Progenitor cell of endocrine pancreas (in vitro differentiated cells): ENCODE results near the gene SRXN1. TPM values are rescaled to one million over a fixed set of nuclear protein-coding genes. Genes with fewer than 3 reads are reported as not detected.

ENCODE experiments used
- DNase-seq: peaks from one replicate; pipeline ENCODE4 v3.0.0; 2021; ENCODE audit warnings: low spot score; ENCODE audit not compliant: unreplicated experiment
- H3K27ac Mint-ChIP-seq: 2 replicates; pipeline ENCODE4 v1.8.0; 2021; ENCODE audit warnings: mild to moderate bottlenecking, moderate library complexity, mixed read lengths
- H3K27me3 Mint-ChIP-seq: 2 replicates; pipeline ENCODE4 v1.8.0; 2021; ENCODE audit warnings: mixed read lengths
- H3K36me3 Mint-ChIP-seq: 2 replicates; pipeline ENCODE4 v1.8.0; 2022; ENCODE audit warnings: mixed read lengths; ENCODE audit not compliant: insufficient read depth
- H3K4me1 Mint-ChIP-seq: 2 replicates; pipeline ENCODE4 v1.8.0; 2021; ENCODE audit warnings: low read depth, mixed read lengths
- H3K4me3 Mint-ChIP-seq: 2 replicates; pipeline ENCODE4 v1.8.0; 2021; ENCODE audit warnings: low read depth, mild to moderate bottlenecking, moderate library complexity, mixed read lengths
- H3K9me3 Mint-ChIP-seq: 2 replicates; pipeline ENCODE4 v1.8.0; 2021; ENCODE audit warnings: low read depth, mixed read lengths
- total RNA-seq: library from RNA; stranded (reverse); gene quantifications from 2 replicates; pipeline ENCODE4 v1.2.1, GENCODE V29; 2021
- TF ChIP-seq, protein P1 (sequence below): fragments of 200-600 bp; sonication (generic); IDR thresholded peaks from one replicate; pipeline ENCODE4 v1.5.0; 2021; ENCODE audit warnings: antibody characterized with exemption, mild to moderate bottlenecking; ENCODE audit not compliant: unreplicated experiment

Gene SRXN1
- total RNA-seq, 1 donor from 2014 or later: 12.0 TPM

DNA sequence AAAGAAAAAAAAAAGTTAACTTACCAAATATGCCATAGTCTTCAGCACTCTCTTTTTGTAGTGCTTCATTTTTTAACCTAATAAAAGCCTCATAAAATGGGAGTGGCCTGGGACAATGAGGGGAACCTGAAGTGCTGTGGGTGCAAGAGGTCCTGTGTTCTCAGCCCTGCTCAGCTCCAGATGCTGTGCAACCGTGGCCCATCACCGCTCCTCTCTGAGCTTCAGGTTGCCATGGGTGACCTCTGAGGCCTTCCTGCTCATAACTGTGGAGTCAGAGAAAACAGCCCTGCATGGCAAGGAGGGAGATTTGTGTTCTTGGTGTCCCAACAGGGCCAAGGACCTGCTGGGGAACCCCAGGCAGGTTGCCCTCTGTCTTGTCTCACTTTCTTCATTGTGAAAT, 52.9 kb downstream of the SRXN1 start:
- no peak overlapping the region for H3K27ac Mint-ChIP-seq
- TF ChIP-seq, protein P1, sequence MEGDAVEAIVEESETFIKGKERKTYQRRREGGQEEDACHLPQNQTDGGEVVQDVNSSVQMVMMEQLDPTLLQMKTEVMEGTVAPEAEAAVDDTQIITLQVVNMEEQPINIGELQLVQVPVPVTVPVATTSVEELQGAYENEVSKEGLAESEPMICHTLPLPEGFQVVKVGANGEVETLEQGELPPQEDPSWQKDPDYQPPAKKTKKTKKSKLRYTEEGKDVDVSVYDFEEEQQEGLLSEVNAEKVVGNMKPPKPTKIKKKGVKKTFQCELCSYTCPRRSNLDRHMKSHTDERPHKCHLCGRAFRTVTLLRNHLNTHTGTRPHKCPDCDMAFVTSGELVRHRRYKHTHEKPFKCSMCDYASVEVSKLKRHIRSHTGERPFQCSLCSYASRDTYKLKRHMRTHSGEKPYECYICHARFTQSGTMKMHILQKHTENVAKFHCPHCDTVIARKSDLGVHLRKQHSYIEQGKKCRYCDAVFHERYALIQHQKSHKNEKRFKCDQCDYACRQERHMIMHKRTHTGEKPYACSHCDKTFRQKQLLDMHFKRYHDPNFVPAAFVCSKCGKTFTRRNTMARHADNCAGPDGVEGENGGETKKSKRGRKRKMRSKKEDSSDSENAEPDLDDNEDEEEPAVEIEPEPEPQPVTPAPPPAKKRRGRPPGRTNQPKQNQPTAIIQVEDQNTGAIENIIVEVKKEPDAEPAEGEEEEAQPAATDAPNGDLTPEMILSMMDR: no peak
- H3K9me3 Mint-ChIP-seq: no peaks in the 10 kb centered on the region
- no peak overlapping the region for H3K4me3 Mint-ChIP-seq
- DNase-seq: no peak
- no peaks in the 10 kb centered on the region for H3K36me3 Mint-ChIP-seq
- H3K27me3 Mint-ChIP-seq: peaks cover 7% of the 10 kb centered on the region
- H3K4me1 Mint-ChIP-seq: no peaks in the 10 kb centered on the region

DNA sequence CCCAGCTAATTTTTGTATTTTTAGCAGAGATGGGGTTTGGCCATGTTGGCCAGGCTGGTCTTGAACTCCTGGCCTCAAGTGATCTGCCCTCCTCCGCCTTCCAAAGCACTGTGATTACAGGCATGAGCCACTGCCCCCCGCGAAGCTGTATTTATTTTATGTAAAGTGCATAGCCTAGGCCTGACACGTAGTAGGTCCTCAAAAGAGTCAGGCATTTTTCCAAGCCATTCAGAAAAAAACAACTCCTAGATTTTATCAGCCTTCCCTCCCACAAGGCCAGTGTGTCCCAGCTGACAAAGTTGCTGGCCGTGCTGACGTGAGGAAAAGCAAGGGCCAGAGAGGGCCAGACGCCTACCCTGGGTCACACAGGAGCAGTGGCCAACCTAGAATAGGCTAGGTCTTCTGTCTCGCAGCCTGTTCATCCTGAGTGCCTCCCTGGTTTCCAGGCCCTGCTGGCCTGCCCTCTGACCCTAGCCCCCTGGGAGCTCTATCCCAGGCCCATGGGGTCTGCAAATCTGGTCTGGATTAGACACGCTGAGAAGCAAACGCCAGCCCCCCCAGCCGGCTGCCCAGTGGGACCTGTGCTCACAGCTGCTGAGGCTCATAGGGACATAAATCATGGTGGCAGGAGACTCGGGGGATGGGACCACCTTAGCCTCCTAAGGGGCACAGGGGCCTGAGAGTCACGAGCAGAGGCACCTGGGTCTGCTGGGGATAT, 54.7 kb downstream of the SRXN1 start:
- Mint-ChIP-seq H3K9me3 (no peaks in the 10 kb centered on the region), H3K36me3 (no peaks in the 10 kb centered on the region), H3K27me3 (no peaks in the 10 kb centered on the region), H3K4me3 (no peak overlapping the region), H3K4me1 (no peaks in the 10 kb centered on the region), H3K27ac (no peak overlapping the region)
- TF ChIP-seq, protein P1: no peak
- no peak for DNase-seq

DNA sequence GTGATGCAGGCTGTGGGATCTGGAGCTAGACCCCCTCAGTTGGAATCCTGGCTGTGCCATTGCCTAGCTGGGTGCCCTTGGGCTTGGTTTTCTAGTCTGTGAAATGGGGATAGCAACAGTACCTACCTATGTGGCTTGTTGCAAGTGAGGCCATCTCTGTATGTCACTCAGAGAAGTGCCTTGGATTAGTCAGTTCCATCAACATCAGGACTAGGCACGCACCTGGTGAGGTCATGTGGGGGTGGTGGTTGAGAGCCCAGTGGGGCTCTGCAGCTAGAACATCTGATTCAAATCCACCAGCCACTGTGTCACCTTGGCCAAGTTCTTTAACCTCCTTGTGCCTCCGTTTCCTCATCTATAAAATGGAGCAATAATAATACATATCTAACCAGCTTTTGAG, 55.4 kb downstream of the SRXN1 start:
- H3K4me3 Mint-ChIP-seq: no peak overlapping the region
- no peaks in the 10 kb centered on the region for H3K36me3 Mint-ChIP-seq
- DNase-seq: no peak
- TF ChIP-seq, protein P1: no peak
- no peak overlapping the region for H3K27ac Mint-ChIP-seq
- peaks cover under 1% of the 10 kb centered on the region for H3K27me3 Mint-ChIP-seq
- H3K4me1 Mint-ChIP-seq: no peaks in the 10 kb centered on the region
- H3K9me3 Mint-ChIP-seq: no peaks in the 10 kb centered on the region

Other genes starting within 250 kb of the SRXN1 start
- 92.7 and 108 TPM in 2 replicates for gene RBCK1, start 244.9 kb downstream of the SRXN1 start, total RNA-seq
- 30.3 and 33.2 TPM in 2 replicates for gene TBC1D20, start 190.7 kb downstream of the SRXN1 start, total RNA-seq
- gene CSNK2A1, start 109.4 kb downstream of the SRXN1 start, total RNA-seq: 175 and 185 TPM in 2 replicates
- not detected in 2 replicates for gene TCF15, start 42.9 kb downstream of the SRXN1 start, total RNA-seq
- gene SCRT2, start 22.6 kb upstream of the SRXN1 start, total RNA-seq: not detected in 2 replicates
- gene SLC52A3, start 115.3 kb upstream of the SRXN1 start, total RNA-seq: 0.38 and 0.44 TPM in 2 replicates
- gene FAM110A, start 180.5 kb upstream of the SRXN1 start, total RNA-seq: 17.4 and 17.9 TPM in 2 replicates